K562 (cell line): ENCODE results near the gene VTN. TPM values are rescaled to one million over a fixed set of nuclear protein-coding genes. Genes with fewer than 3 reads are reported as not detected.

Source experiments
- ATF1 ChIP-seq, 2 experiments: fragments of 450-650 bp in 1 of 2; IDR thresholded peaks; 2 replicates each; pipeline ENCODE4 v1.6.1; 2016; ENCODE audit warnings: missing compliant biosample characterization in 1 of 2, missing genetic modification characterization in 1 of 2
- BACH1 ChIP-seq: fragments of 200-800 bp; sonication (Bioruptor generic); IDR thresholded peaks from 2 replicates; pipeline ENCODE4 v1.6.1; 2016; ENCODE audit warnings: missing genetic modification characterization, missing compliant biosample characterization
- CBX8 ChIP-seq: fragments of 200-600 bp; sonication (generic); IDR thresholded peaks from 2 replicates; pipeline ENCODE4 v1.6.1; 2012; ENCODE audit warnings: borderline replicate concordance, mixed run types, low read depth, mild to moderate bottlenecking, moderate library complexity, mixed read lengths, low read length, control low read depth, inconsistent platforms; ENCODE audit not compliant: poor library complexity, severe bottlenecking; ENCODE audit errors: extremely low read depth
- FOXJ3 ChIP-seq: sonication (generic); formaldehyde crosslinking; IDR thresholded peaks from 2 replicates; pipeline ENCODE4 v1.4.0; 2020; ENCODE audit warnings: mild to moderate bottlenecking, missing genetic modification reagents
- FOXM1 ChIP-seq, 2 experiments: fragments of 450-650 bp in 1 of 2; sonication (generic) in 1 of 2; formaldehyde crosslinking in 1 of 2; IDR thresholded peaks; 2 replicates each; pipeline versions ENCODE4 v1.6.1 to v1.9.0; 2017 to 2022; ENCODE audit warnings: low read depth in 2 of 2, mild to moderate bottlenecking in 2 of 2, missing genetic modification reagents in 1 of 2, moderate library complexity in 1 of 2
- HCFC1 ChIP-seq: IDR thresholded peaks from 2 replicates; pipeline ENCODE4 v1.6.1; 2012; ENCODE audit warnings: low read depth, low read length, improper control_type of control experiment
- HDGF ChIP-seq: fragments of 450-650 bp; IDR thresholded peaks from 2 replicates; pipeline ENCODE4 v1.6.1; 2016
- JUN ChIP-seq, 2 experiments: sonication (generic) in 1 of 2; formaldehyde crosslinking in 1 of 2; IDR thresholded peaks; 2 replicates each; pipeline versions ENCODE4 v1.6.1 to v1.8.0; 2012 to 2022; ENCODE audit warnings: borderline replicate concordance in 2 of 2, mild to moderate bottlenecking in 2 of 2, improper control_type of control experiment in 1 of 2, low read depth in 1 of 2, low read length in 1 of 2, missing genetic modification reagents in 1 of 2
- MEIS2 ChIP-seq: fragments of 450-650 bp; IDR thresholded peaks from 2 replicates; pipeline ENCODE4 v1.6.1; 2014; ENCODE audit warnings: mild to moderate bottlenecking; ENCODE audit not compliant: partially characterized antibody
- RBFOX2 ChIP-seq: fragments of 200-400 bp; formaldehyde crosslinking; IDR thresholded peaks from 2 replicates; pipeline ENCODE4 v1.6.1; 2017; ENCODE audit warnings: low read depth, mild to moderate bottlenecking, low read length, moderate library complexity
- RBM25 ChIP-seq: fragments of 200-400 bp; formaldehyde crosslinking; IDR thresholded peaks from 2 replicates; pipeline ENCODE4 v1.6.1; 2018; ENCODE audit warnings: low read length, low read depth, moderate library complexity; ENCODE audit not compliant: severe bottlenecking
- SAP30 ChIP-seq: fragments of 200-600 bp; sonication (generic); IDR thresholded peaks from 2 replicates; pipeline ENCODE4 v1.6.1; 2012; ENCODE audit warnings: borderline replicate concordance, low read depth, mild to moderate bottlenecking, moderate library complexity, low read length, control low read depth, inconsistent platforms; ENCODE audit not compliant: insufficient read depth, poor library complexity, severe bottlenecking
- SIN3B ChIP-seq: fragments of 450-650 bp; IDR thresholded peaks from 2 replicates; pipeline ENCODE4 v1.6.1; 2017; ENCODE audit warnings: low read depth, mild to moderate bottlenecking, moderate library complexity
- TEAD1 ChIP-seq, 2 experiments: fragments of 450-650 bp in 1 of 2; sonication (generic) in 1 of 2; formaldehyde crosslinking; IDR thresholded peaks; 2 replicates each; pipeline versions ENCODE4 v1.4.0 to v1.8.0; 2020 to 2022; ENCODE audit warnings: mild to moderate bottlenecking in 2 of 2, missing genetic modification reagents in 1 of 2
- XRCC5 ChIP-seq: fragments of 200-400 bp; formaldehyde crosslinking; IDR thresholded peaks from 2 replicates; pipeline ENCODE4 v1.6.1; 2017; ENCODE audit warnings: low read depth, mild to moderate bottlenecking, low read length
- ZFP1 ChIP-seq: fragments of 450-650 bp; formaldehyde crosslinking; IDR thresholded peaks from 2 replicates; pipeline ENCODE4 v1.4.0; 2020; ENCODE audit warnings: mild to moderate bottlenecking, mixed read lengths
- polyA plus RNA-seq, 8 experiments: library from polyadenylated mRNA; depleted of rRNA in 4 of 8; stranded (reverse) in 5 of 8; unstranded in 3 of 8; fragments of >200 nt; fragmentation: Nextera tagmentation in 2 of 8; fragmentation: Illumina TruSeq in 1 of 8; extraction: Ambion mirVana in 2 of 8; extraction: Trizol in 1 of 8; gene quantifications; 2 replicates each; pipeline versions ENCODE4 v1.2.1 to v1.2.3, GENCODE V29; 2011 to 2014; ENCODE audit warnings: inconsistent platforms in 1 of 8, missing spikeins in 1 of 8
- total RNA-seq, 7 experiments: library from RNA; depleted of rRNA in 6 of 7; stranded (reverse); fragments of >200 nt in 6 of 7; fragmentation: Illumina TruSeq in 2 of 7; extraction: Trizol in 2 of 7; gene quantifications; 2 replicates each; pipeline versions ENCODE4 v1.2.1 to v1.2.3, GENCODE V29; 2011 to 2021; ENCODE audit warnings: low replicate concordance in 1 of 7
- TF ChIP-seq, protein P1 (sequence below), 2 experiments: fragments of 250-450 bp in 1 of 2; fragments of 450-650 bp in 1 of 2; sonication (Bioruptor Pico) in 1 of 2; IDR thresholded peaks; 2 replicates each; pipeline versions ENCODE4 v1.6.1 to v1.8.0; 2016 to 2021; ENCODE audit warnings: mild to moderate bottlenecking in 2 of 2, moderate library complexity in 2 of 2, missing compliant biosample characterization in 1 of 2, missing genetic modification characterization in 1 of 2
- TF ChIP-seq, protein P2 (sequence below): conservative IDR thresholded peaks from 2 replicates; pipeline ENCODE4 v1.6.1; 2011; ENCODE audit warnings: low read depth, mild to moderate bottlenecking, low read length; ENCODE audit not compliant: control insufficient read depth
- TF ChIP-seq, protein P3 (sequence below): fragments of 450-650 bp; IDR thresholded peaks from 2 replicates; pipeline ENCODE4 v1.6.1; 2016; ENCODE audit warnings: borderline replicate concordance

Gene VTN
- total and polyA plus RNA-seq, 9 of the 15 experiments (the other 6 are each of a cell fraction or from before 2014, with no cell fraction given), result 0.13 to 1.0 (median 0.29) TPM; not detected in 1

DNA sequence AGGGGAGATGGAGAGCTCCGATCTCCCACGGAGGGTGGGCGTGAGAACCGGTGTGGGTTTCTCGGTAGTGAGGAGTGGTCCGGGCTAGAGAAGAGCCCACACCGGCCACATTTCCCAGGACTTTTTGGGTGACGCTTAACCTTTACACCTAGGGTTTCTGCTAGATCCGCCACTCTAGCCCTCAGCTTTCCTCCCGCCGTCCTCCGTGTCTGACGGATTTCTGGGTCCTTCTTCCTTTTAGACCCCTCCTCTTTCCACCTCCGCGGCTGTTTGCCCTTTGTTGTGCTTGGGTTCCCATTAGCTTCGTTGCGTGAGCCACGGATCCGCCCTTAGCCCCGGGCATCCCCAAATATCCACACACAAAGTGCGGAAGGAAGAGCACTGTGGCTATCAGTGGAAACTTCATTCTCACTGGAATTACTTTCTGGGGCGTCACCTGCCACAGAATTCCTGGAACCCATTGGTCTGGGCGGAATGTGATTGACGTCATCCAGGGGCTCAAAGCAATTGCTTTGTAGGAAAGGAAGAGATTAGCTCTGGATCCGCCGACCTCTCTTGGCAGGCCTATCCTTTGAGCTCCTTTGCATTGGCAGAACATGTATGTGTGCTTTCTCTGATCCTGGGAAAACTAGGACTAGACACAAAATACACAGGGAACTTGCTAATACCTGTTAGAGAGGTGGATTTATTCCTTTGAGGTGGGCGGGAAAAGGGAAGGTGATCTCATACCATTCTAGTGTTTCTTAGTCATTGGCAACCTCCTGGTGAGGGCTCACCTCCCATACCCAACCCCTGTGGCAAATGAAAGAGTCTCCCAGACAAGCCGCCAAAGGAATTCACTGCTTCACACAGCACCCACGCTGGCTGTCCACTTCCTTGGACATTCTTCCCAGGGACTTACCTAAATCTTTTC, 33.9 kb downstream of the VTN start (continued):
- peak; percentile 74 for TF ChIP-seq JUN (IDR thresholded peaks at IDR 0.05; ENCODE audit: borderline replicate concordance, low read depth, low read length)
- no peak for TF ChIP-seq JUN (CRISPR knock-in tag; IDR thresholded peaks at IDR 0.05; ENCODE audit: borderline replicate concordance)
- no peak for TF ChIP-seq FOXJ3 (CRISPR knock-in tag)
- TF ChIP-seq ZFP1 (CRISPR knock-in tag), result no peak
- TF ChIP-seq, protein P1, sequence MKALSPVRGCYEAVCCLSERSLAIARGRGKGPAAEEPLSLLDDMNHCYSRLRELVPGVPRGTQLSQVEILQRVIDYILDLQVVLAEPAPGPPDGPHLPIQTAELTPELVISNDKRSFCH (CRISPR knock-in tag; IDR thresholded peaks at IDR 0.05), result no peak
- TF ChIP-seq, protein P1 (tag; IDR thresholded peaks at IDR 0.05), result no peak
- TF ChIP-seq CBX8, result no peak
- TF ChIP-seq, protein P2, sequence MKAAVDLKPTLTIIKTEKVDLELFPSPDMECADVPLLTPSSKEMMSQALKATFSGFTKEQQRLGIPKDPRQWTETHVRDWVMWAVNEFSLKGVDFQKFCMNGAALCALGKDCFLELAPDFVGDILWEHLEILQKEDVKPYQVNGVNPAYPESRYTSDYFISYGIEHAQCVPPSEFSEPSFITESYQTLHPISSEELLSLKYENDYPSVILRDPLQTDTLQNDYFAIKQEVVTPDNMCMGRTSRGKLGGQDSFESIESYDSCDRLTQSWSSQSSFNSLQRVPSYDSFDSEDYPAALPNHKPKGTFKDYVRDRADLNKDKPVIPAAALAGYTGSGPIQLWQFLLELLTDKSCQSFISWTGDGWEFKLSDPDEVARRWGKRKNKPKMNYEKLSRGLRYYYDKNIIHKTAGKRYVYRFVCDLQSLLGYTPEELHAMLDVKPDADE, result no peak
- peak; percentile 44 for TF ChIP-seq MEIS2
- no peak for TF ChIP-seq BACH1
- TF ChIP-seq RBFOX2, result peak; percentile 52; the same call in 1 of the 2 replicates
- TF ChIP-seq XRCC5, result no peak
- no peak for TF ChIP-seq HCFC1
- no peak for TF ChIP-seq FOXM1 (IDR thresholded peaks at IDR 0.05; ENCODE audit: low read depth)
- TF ChIP-seq FOXM1 (CRISPR knock-in tag; IDR thresholded peaks at IDR 0.05; ENCODE audit: low read depth), result no peak
- TF ChIP-seq, protein P3, sequence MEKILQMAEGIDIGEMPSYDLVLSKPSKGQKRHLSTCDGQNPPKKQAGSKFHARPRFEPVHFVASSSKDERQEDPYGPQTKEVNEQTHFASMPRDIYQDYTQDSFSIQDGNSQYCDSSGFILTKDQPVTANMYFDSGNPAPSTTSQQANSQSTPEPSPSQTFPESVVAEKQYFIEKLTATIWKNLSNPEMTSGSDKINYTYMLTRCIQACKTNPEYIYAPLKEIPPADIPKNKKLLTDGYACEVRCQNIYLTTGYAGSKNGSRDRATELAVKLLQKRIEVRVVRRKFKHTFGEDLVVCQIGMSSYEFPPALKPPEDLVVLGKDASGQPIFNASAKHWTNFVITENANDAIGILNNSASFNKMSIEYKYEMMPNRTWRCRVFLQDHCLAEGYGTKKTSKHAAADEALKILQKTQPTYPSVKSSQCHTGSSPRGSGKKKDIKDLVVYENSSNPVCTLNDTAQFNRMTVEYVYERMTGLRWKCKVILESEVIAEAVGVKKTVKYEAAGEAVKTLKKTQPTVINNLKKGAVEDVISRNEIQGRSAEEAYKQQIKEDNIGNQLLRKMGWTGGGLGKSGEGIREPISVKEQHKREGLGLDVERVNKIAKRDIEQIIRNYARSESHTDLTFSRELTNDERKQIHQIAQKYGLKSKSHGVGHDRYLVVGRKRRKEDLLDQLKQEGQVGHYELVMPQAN, result peak; percentile 4; the same call in 1 of the 2 replicates
- no peak for TF ChIP-seq ATF1 (CRISPR knock-in tag; IDR thresholded peaks at IDR 0.05)
- peak; percentile 45; the same call in 1 of the 2 replicates for TF ChIP-seq ATF1 (tag; IDR thresholded peaks at IDR 0.05)
- TF ChIP-seq TEAD1 (CRISPR knock-in tag; IDR thresholded peaks at IDR 0.05), result peak; percentile 59 to 72; a peak in 3 of 4 replicates
- peak; percentile 73 for TF ChIP-seq SAP30
- TF ChIP-seq SIN3B, result no peak
- no peak for TF ChIP-seq RBM25
- TF ChIP-seq HDGF, result no peak
